Fibroblast of the conjunctiva (primary cell): ENCODE data around the gene SLC24A3.

ENCODE experiments used
- DNase-seq: peaks from one replicate; pipeline ENCODE4 v3.0.0-alpha.2; 2010; ENCODE audit warnings: low read depth

SLC24A3 gene

GRCh38 chr20:19549896-19550295, 337.5 kb downstream of the SLC24A3 start:
- no peak for DNase-seq

GRCh38 chr20:19552221-19553180, 340.1 kb downstream of the SLC24A3 start:
- no peak for DNase-seq

- no peak for DNase-seq
These were observed 342.2 kb downstream of the SLC24A3 start for GRCh38 chr20:19554666-19555065.

GRCh38 chr20:19555726-19556125, 343.3 kb downstream of the SLC24A3 start:
- no peak for DNase-seq

GRCh38 chr20:19557291-19557690, 344.8 kb downstream of the SLC24A3 start:
- DNase-seq: no peak

GRCh38 chr20:19560881-19561480, 348.5 kb downstream of the SLC24A3 start:
- no peak for DNase-seq

GRCh38 chr20:19562426-19562825, 350.0 kb downstream of the SLC24A3 start:
- DNase-seq: no peak

GRCh38 chr20:19564261-19564660, 351.8 kb downstream of the SLC24A3 start:
- no peak for DNase-seq

GRCh38 chr20:19565736-19566135, 353.3 kb downstream of the SLC24A3 start:
- no peak for DNase-seq

GRCh38 chr20:19566226-19566945, 353.9 kb downstream of the SLC24A3 start:
- no peak for DNase-seq

GRCh38 chr20:19568128-19568527, 355.7 kb downstream of the SLC24A3 start:
- no peak for DNase-seq

- DNase-seq: no peak
These were observed 359.6 kb downstream of the SLC24A3 start for GRCh38 chr20:19571996-19572395.

- no peak for DNase-seq
These were observed 365.2 kb downstream of the SLC24A3 start for GRCh38 chr20:19577692-19578091.

- DNase-seq: no peak
These were observed 370.3 kb downstream of the SLC24A3 start for GRCh38 chr20:19582782-19583181.

GRCh38 chr20:19583532-19584175, 371.2 kb downstream of the SLC24A3 start:
- DNase-seq: peak; percentile 21

GRCh38 chr20:19588241-19588640, 375.8 kb downstream of the SLC24A3 start:
- no peak for DNase-seq

- no peak for DNase-seq
These were observed 376.3 kb downstream of the SLC24A3 start for GRCh38 chr20:19588732-19589131.

- no peak for DNase-seq
These were observed 377.4 kb downstream of the SLC24A3 start for GRCh38 chr20:19589787-19590362.

GRCh38 chr20:19590382-19590781, 377.9 kb downstream of the SLC24A3 start:
- DNase-seq: no peak

- DNase-seq: no peak
These were observed 381.3 kb downstream of the SLC24A3 start for GRCh38 chr20:19593762-19594161.

GRCh38 chr20:19594896-19595295, 382.5 kb downstream of the SLC24A3 start:
- no peak for DNase-seq
